NCI-H128 (cell line): Measurements from ENCODE around the gene ZDHHC19.
"Not testable (repeated sequence)": the region's sequence is repeated elsewhere in the genome, so short reads cannot be mapped to it uniquely, and the experiment has no call there.

Experiments
- DNase-seq: peaks from one replicate; lab custom pipeline; 2025; ENCODE audit not compliant: unreplicated experiment; lab: John Stamatoyannopoulos, UW

Gene ZDHHC19

DNA sequence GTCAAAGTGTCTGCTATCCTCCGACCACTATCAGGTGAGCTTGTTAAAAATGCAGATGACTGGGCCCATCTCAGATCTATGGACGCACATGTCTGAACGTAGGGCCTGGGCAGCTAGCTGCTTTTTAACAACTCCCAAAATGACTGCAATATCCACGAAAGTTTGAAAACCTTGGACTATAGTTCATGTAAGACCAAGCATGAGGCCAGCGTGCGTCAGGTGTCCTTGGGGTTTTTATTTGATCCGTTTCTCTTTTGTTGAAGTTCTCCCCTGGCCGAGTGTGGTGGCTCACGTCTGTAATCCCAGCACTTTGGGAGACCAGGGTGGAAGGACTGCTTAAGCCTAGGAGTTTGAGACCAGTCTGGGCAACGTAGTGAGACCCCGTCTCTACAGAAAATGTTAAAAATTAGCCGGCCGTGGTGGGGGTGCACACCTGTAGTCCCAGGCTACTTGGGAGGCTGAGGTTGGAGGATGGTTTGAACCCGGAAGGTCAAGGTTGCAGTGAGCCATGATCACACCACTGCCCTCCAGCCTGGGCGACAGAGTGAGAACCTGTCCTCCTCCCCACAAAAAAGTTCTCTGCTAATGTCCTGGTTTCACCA, 14.7 kb upstream of the ZDHHC19 start:
- DNase-seq = no peak

- DNase-seq = no peak
These were observed 13.9 kb upstream of the ZDHHC19 start for GRCh38 chr3:196225086-196225485.

DNA sequence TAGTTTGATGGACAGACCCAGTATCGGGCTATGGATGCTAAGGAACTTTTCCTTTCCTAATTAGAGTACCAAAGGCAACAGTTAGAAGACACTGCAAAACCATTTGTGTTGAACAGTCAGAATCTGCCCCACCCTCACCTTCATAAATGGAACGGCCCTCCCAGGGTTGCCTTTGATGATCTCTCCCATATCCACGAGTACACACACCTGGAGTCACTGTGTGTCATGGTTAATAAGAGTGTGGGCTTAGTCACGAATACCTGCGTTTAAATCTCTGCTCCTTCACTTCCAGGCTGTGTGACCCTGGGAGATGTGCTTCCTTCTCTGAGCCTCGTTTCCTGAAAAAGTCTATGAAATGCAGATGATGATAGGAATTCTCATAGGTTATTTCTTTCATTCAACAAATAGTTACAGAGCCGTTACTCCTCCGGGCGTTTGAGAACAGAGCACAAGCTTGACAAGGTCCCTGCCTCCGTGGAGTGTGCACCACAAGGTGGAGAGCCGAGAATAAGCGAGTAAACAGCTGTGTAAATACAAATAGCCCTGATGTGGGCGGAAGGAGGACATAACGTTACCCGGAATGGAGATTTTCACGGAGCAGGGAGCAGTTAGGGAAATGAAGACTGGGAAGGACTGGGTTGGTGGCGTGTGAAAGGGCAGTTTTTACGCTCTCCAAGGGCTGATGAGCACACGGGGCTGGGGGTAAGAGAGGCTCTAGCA, 11.8 kb upstream of the ZDHHC19 start:
- DNase-seq = no peak

- DNase-seq = no peak
These were observed 9.8 kb upstream of the ZDHHC19 start for GRCh38 chr3:196220991-196221390.

DNA sequence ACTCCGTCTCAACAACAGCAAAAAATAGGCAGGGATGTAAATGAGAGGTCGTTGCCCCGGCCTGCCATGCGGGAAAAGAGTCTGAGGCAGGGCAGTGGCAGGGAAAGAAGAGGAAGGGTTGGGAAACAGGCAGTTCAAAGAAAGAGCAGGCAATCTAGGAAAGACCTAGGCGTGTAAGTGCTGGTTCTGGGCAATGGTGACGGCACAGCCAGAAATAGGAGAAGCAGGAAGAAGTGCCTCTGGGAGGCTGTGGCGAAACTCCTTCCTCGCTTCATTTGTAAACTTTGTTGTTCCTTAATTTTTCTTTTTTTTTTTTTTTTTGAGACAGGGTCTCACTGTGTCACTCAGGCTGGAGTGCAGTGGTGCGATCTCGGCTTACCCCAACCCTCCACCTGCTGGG, 9.4 kb upstream of the ZDHHC19 start:
- no peak for DNase-seq

- no peak for DNase-seq
These were observed 8.7 kb upstream of the ZDHHC19 start for GRCh38 chr3:196219970-196220311.

DNA sequence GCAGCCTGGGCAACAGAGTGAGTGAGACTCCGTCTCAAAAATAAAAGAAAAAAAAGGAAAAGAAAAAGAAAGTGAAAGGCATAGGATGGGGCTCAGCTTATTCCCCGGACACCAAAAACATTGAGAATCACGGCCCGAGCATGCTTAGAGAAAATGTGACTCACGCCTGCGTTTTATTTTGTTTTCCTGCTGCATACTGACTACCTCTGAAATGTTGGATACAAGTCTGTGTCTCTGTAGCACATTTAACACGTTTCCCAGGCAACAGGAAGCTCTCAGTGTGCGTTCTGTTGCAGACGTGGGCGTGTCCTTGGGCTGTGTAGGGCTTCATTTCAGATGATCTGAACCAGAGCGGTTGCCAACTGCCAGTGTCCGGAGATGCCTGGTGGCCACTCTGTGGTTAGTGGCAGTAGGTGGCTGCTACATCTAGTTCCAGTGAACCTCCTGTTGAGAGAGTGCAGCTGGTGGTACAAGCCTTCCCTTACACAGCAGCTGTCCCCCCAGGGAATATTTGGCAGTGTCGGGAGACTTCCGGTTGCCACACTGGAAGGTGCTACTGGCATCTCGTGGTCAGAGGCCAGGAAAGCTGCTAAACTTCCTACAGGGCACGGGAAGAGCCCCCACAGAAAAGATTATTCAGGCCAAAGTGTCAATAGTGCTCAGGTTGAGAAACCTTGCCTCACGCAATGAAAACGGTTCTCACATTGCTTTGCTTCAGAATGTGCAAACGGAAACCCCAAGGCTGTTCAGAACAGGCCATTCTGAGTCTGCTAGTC, 8.2 kb upstream of the ZDHHC19 start:
- no peak for DNase-seq

- no peak for DNase-seq
These were observed 7.0 kb upstream of the ZDHHC19 start for GRCh38 chr3:196218155-196218712.

DNA sequence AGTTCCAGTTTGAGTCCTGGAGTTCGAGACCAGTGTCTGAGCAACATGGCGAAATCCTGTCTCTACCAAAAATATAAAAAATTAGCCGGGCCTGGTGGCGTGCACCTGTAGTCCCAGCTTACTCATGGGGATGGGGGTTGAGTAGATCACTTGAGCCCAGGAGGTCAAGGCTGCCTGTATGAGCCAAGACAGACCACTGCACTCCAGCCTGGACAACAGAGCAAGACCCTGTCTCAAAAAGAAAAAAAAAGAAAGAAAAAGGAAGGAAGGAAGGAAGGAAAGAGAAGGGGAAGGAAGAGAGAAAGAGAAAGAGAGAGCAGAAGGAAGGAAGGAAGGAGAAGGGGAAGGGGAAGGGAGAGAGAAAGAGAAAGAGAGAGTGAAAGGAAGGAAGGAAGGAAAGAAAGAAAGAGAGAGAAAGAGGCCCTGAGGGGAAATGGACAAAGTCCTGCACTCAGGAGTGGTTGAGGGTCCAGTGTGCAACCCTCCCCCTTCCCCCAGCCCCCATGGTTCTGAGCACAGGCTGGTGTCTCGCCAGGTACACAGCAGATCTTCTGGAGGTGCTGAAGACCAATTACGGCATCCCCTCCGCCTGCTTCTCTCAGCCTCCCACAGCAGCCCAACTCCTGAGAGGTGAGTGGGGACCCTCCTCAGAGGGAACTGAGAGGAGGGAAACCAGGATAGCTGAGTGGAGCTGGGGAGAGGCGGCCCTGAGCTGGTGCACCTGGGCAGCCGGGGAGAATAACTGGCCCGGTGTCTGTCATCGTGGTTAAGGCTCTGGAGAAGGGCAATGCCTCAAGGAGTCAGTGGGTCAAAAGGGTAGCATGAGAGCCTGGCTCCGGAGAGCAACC, 6.3 kb upstream of the ZDHHC19 start:
- DNase-seq = no peak

GRCh38 chr3:196216681-196217211, 5.5 kb upstream of the ZDHHC19 start:
- no peak for DNase-seq

GRCh38 chr3:196216089-196216564, 4.9 kb upstream of the ZDHHC19 start, which contains the start of gene SLC51A:
Gene SLC51A (plus strand): TSS chr3:196216534. CDS start chr3:196216713, 179 bp downstream.
- DNase-seq = no peak

DNA sequence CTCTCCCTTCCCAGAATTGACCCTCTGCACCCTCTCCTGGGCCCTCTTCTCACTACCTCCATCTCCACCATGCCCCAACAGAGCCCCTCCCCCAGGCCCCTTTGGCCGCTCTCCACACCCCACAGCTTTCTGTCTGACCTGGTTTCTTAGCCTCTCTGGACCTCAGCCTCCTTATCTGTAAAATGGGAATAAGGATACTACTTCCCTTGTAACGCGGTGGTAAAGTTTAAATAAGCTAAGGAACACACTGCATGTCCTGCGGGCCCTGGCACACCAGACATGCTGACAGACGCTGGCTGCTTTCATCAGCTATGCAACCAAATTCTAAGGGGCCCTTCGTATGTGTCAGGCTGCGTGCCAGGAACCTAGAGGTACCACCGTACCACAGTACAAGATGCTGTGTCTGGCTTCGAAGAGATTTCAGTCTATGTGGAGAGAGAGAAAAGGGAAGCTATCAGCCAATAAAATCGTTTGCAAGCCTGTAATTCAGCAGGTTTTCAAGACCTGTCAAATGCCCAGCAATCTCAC, 4.4 kb upstream of the ZDHHC19 start:
- DNase-seq = no peak

GRCh38 chr3:196214783-196215441, 3.7 kb upstream of the ZDHHC19 start:
- DNase-seq = no peak

DNA sequence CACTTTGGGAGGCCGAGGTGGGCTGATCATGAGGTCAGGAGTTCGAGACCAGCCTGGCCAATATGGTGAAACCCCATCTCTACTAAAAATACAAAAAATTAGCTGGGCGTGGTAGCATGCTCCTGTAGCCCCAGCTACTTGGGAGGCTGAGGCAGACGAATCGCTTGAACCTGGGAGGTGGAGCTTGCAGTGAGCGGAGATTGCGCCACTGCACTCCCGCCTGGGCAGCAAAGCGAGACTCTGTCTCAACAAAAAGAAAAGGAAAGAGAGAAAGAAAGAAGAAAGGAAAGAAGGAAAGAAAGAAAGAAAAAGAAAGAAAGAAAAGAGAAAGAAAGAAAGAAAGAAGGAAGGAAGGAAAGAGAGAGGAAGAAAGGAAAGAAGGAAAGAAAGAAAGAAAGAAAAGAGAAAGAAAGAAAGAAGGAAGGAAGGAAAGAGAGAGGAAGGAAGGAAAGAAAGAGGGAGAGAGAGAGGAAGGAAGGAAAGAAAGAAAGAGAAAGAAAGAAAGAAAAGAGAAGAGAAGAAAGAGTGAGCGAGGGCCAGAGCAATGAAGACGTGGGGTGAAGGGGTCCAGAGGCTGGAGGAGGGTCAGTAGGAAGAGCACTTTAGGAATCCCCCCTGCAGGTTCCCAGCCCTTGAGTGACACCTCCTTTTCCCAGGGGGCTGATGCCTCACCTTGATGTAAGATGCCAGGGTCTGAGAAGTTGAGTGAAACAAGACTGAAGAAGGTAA, 1.1 kb downstream of the ZDHHC19 start:
- not testable (repeated sequence) for DNase-seq

DNA sequence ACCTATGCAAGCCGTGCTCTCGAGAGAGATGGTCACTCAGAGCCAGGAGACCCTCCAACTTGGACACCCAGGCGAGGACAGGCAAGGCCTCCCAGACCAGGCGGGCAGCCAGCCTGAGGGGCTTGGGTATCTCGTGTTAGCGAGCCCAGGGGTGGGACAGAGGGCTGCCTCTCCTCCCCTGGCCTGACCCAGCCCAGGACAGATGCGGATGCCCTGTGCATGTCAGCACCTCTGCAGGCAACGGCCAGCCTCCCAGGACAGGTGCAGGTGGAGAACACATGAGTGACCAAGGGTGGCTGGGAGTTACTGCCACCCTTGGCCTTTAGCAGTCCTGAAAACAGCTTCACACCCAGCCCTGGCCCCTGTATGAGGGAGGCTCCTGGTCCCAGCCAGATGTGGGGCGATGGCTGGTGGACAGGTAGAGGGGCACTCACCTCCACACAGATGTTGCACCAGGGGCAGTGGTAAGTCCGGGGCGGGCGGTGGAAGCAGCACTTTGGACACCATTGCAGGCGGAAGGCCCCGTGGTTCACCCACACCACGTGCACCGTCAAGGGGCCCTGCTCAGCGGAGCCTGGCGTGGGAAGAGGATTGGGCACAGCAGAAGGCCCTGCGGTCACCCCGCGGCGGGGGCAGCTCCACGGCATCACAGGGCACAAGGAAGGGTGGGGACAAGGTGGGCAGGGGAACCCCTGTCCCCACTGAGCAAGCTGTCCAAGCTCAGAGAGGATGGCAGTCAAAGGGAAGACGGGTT, 2.1 kb downstream of the ZDHHC19 start:
- no peak for DNase-seq

GRCh38 chr3:196207833-196208607, 3.2 kb downstream of the ZDHHC19 start:
- no peak for DNase-seq

- no peak for DNase-seq
These were observed 3.9 kb downstream of the ZDHHC19 start for GRCh38 chr3:196207159-196207832.
